ENCODE data around the gene CCNC. TPM values are rescaled to one million over a fixed set of nuclear protein-coding genes. Genes with fewer than 3 reads are reported as not detected.

Gene CCNC
- total and polyA plus RNA-seq, 2 of the 13 experiments (the other 11 are each of a cell fraction or from before 2014, with no cell fraction given) = 69.6 to 141 TPM

- DNase-seq (ENCODE audit: low spot score) (no peak), FAIRE-seq (no peak), ATAC-seq (no peak)
- no peaks in the 10 kb centered on the region for H3K9me3 ChIP-seq (ENCODE audit: low read length)
- TF ChIP-seq PCBP1 (IDR thresholded peaks at IDR 0.05; ENCODE audit: borderline replicate concordance, low read depth, low read length) (no peak), ZNF552 (CRISPR knock-in tag; IDR thresholded peaks at IDR 0.05; ENCODE audit: borderline replicate concordance) (no peak), SMARCC2 (IDR thresholded peaks at IDR 0.05) (no peak), ZNF546 (CRISPR knock-in tag; conservative IDR thresholded peaks at IDR 0.05) (no peak), ZNF12 (CRISPR knock-in tag; IDR thresholded peaks at IDR 0.05) (no peak), MED13 (CRISPR knock-in tag; IDR thresholded peaks at IDR 0.05) (no peak), HNF1B (CRISPR knock-in tag; IDR thresholded peaks at IDR 0.05) (no peak), ZNF580 (CRISPR knock-in tag; IDR thresholded peaks at IDR 0.05; ENCODE audit: borderline replicate concordance, low read depth) (no peak), TRIM24 (CRISPR knock-in tag; IDR thresholded peaks at IDR 0.05) (no peak)
- TF ChIP-seq, protein P1, sequence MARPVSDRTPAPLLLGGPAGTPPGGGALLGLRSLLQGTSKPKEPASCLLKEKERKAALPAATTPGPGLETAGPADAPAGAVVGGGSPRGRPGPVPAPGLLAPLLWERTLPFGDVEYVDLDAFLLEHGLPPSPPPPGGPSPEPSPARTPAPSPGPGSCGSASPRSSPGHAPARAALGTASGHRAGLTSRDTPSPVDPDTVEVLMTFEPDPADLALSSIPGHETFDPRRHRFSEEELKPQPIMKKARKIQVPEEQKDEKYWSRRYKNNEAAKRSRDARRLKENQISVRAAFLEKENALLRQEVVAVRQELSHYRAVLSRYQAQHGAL (CRISPR knock-in tag; IDR thresholded peaks at IDR 0.05; ENCODE audit: not compliant biosample characterization) = no peak
- TF ChIP-seq, protein P2, sequence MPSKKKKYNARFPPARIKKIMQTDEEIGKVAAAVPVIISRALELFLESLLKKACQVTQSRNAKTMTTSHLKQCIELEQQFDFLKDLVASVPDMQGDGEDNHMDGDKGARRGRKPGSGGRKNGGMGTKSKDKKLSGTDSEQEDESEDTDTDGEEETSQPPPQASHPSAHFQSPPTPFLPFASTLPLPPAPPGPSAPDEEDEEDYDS (CRISPR knock-in tag; IDR thresholded peaks at IDR 0.05) = no peak
- TF ChIP-seq, protein P3, sequence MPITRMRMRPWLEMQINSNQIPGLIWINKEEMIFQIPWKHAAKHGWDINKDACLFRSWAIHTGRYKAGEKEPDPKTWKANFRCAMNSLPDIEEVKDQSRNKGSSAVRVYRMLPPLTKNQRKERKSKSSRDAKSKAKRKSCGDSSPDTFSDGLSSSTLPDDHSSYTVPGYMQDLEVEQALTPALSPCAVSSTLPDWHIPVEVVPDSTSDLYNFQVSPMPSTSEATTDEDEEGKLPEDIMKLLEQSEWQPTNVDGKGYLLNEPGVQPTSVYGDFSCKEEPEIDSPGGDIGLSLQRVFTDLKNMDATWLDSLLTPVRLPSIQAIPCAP (CRISPR knock-in tag; IDR thresholded peaks at IDR 0.05; ENCODE audit: low read depth) = no peak
- CTCF ChIA-PET (ENCODE audit: low intra/inter-chr PET ratio, low total read pairs) = no interaction called here
- no peaks in the 10 kb centered on the region for H3K36me3 ChIP-seq (replicated peaks in 1 of 2; ENCODE audit: control insufficient read depth in 1 of 2, insufficient read depth in 2 of 2, low read length in 2 of 2)
- H3K4me2 ChIP-seq (ENCODE audit: low read depth, low read length) = no peak overlapping the region
- BruUV-seq (replicated peaks) = no TSS peak
- intact Hi-C loops (cut with micrococcal nuclease; ENCODE audit: unreplicated experiment) (no loop called here), in situ Hi-C loops (cut with HindIII; ENCODE audit: extremely low pct_ligation_motif_present, low pct_unique_long_range_greater_than_20kb) (loop anchor here (5.0 kb wide), 1 partner anchor 172 kb away; no protein-coding TSS in a partner anchor)
- H3K4me3 ChIP-seq (replicated peaks in 1 of 3; ENCODE audit: insufficient read depth in 1 of 3, low read depth in 2 of 3, low read length in 3 of 3) = no peak overlapping the region
- no peaks in the 10 kb centered on the region for H4K20me1 ChIP-seq (ENCODE audit: insufficient read depth, low read length)
- H3K9ac ChIP-seq (ENCODE audit: insufficient read depth, low read depth, low read length) = no peak overlapping the region
- WGBS (ENCODE audit: low lambda C conversion rate) = 14% methylated on average over 1 of the region's 2 CpGs
- POLR2A ChIA-PET = no interaction called here
- H3K4me1 ChIP-seq (ENCODE audit: insufficient read depth, low read length) = no peaks in the 10 kb centered on the region
- no peak overlapping the region for H3K27ac ChIP-seq (ENCODE audit: extremely low read length, insufficient read depth, low read length)
- no peaks in the 10 kb centered on the region; a peak in 1 of 5 replicates for H3K27me3 ChIP-seq (ENCODE audit: control insufficient read depth in 1 of 2, insufficient read depth in 2 of 2, low read length in 2 of 2)
- no peaks in the 10 kb centered on the region for H3K79me2 ChIP-seq (ENCODE audit: insufficient read depth, low read length)
- H2AFZ ChIP-seq (ENCODE audit: low read length) = no peak overlapping the region
These were observed 7.2 kb upstream of the CCNC start for GRCh38 chr6:99575544-99576227.
